GM18508 (cell line): ENCODE measurements around the gene TMOD4.

Experiments used
- ATAC-seq: cut with Tn5 transposase; IDR thresholded peaks from one replicate; pipeline ENCODE4 v1.9.1; 2021; ENCODE audit warnings: moderate number of reproducible peaks; ENCODE audit not compliant: insufficient read depth, unreplicated experiment

The TMOD4 gene

DNA sequence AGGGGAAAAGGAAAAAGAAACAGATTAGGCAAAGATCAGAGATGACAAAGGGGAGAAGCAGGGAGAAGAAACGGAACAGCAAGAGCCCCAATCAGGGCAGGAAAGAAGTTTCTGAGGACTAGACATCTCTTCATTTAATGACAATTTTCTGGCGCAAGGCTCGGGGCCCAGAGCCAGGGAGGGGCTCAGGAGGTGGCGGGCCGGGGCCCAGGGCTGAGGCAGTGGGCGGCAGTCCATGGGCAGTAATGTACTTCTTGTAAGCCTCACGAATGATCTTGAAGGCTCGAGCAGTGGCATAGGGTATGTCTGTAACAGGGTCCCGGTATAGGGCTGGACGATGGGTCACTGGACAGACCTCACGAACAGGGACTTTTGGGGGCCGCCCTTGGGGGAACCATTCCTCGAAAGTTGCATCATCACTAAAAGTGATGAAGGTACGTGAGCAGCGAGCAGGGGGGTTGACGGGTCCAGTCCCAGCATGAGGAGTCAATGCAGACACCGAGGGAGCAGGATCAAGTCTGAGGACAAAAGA, 799 bp upstream of the TMOD4 start:
- ATAC-seq: no peak

DNA sequence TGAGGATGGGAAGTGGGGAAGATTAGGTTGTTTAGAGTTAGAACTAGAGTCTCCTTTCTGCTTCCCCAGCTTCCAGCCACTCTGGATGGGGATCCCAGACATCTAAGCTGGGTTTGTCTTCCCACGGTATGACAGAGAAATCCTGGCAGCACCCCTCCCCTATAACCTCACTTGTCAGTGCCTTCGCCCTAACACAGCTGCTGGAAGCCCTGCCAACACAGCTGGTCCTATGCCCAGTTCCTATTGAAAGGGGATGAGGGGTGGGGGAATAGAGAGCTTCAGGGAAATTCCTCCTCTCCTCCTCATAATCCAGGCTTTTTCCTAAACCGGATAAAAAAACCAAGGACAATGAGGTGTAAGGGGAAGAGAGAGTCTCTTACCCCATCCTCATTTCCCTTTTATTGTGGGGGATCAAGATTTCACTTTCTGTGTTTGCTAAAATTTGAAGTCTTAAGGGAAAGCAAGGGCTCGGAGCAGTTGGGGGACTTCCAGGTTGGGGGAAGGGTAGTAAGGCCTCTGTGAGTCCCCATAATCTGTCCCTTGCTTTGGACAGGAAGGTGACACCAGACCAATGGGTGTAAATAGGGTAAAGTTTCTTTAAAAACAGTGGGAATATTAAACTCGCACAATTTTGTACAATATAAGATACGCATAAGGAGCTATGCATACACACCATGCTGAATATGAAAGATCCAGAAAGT, 590 bp downstream of the TMOD4 start:
- ATAC-seq: no peak

DNA sequence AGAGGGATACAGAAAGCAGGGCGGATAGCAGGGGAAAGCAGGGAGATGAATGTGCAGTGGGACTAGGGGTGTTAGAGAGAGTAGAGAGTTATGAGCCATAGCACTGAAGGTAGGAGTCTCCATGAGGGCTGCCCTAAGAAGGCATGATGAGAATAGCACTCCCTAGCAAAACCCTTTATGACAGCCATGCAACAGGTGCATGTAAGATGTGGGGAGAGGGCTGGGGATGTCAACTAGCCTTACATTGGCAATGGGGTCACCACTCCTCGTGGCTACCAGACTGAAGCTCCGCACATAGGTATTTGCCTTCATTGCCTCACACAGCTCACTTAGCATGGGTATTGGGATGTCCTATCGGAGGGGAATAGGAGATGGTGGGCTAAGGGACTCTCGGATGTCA, 4.6 kb downstream of the TMOD4 start:
- no peak for ATAC-seq

DNA sequence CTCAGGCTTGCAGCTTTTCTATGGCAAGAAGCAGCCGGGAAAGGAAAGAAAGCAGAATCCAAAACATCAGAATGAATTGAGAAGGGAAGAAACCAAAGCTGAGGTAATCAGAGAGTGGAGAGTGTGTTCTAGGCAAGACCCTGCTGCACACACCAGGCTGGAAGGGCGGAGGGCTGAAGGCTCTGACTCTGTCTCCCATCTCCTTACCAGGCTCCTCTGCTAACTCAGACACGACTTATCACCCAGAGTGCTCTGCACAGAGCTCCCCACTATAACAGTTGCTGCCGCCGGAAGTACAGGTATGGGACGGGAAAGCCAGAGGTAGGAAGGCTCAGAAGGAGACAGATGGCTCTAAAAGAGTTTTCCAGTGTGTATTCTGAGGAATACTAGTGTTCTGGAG, 8.7 kb downstream of the TMOD4 start:
- ATAC-seq: no peak

DNA sequence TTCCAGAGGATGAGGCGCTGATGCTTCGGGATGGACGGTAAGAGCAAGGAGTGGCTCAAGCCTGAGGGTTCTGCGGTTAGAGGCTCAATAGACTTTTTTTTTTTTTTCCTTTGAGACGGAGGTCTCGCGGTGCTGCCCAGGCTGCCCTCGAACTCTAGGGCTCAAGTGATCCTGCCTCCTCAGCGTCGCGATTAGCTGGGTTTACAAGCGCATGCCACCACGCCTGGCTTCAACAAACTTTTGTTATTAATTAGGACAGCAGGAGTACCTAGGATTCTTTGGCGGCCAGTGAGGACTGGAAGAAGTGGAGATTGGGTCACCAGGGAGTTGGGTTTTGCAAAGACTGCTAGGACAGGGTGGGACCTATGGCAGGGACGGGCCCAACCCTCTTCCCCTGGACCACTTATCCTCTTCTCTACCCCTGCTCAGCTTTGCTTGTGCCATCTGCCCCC, 9.2 kb downstream of the TMOD4 start:
- no peak for ATAC-seq

DNA sequence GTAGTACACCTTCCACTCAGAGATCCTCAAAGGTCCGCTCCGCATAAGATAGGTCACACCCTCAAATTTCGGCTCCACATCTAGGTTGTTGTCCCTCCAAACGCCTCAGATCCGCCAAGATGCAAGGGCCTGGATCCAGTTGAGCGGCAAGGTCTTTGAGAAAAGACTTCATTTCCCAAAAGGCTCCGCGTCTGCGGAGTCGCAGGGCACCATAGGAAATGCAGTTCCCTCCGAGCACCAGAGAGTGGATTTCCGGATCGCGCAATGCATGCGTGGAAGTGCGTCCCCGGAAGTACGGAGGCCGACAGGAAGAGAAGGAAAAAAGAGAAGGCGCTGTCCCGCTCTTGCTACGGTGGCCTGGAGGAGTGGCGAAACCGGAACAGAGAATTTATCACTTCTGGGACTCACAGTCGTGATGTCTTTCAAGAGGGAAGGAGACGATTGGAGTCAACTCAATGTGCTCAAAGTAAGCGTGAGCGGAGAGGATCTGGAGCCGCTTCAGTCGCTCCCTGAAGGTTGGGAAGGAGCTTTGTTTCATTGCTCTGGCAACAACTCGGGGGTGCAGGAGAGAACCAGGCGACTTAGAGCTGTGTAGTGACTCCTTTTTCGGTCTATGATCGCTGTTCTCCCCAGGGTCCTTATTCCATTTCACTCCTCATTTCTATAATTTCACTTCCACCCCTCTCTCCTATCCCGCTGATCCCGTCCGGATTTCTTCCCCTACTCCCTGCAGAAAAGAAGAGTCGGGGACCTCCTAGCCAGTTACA, 9.9 kb downstream of the TMOD4 start, which contains the start of the genes LYSMD1 and SCNM1:
TSS of gene LYSMD1 (minus strand) at position 165 of the 767 bp plus-strand sequence. CDS start 644 bp downstream, outside the sequence.
TSS of gene SCNM1 (plus strand) at position 407 of the 767 bp plus-strand sequence. CDS start at position 416, 9 bp downstream.
- peak; percentile 52 for ATAC-seq

DNA sequence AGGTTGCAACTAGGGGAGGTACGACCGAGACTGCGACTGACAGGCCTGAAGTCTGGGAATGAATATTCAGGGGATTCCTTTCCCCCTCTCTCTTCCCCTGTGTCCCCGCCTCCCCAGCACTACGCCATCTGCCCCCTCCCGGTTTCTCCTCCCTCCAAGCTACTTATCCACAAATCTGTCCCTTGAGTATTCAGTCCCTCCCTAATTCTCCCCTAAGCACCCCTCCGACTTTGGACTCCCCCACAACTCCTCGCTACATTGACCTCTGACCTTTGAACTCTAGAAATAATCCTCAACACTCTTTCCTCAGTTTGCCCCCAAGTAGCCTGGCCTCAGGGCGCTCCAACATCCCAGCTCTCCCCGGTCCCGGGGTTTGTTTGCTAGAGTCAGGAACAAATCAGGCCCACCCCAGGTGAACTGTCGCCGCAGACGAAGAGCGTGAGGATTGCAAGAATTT, 10.5 kb downstream of the TMOD4 start:
- ATAC-seq: no peak

DNA sequence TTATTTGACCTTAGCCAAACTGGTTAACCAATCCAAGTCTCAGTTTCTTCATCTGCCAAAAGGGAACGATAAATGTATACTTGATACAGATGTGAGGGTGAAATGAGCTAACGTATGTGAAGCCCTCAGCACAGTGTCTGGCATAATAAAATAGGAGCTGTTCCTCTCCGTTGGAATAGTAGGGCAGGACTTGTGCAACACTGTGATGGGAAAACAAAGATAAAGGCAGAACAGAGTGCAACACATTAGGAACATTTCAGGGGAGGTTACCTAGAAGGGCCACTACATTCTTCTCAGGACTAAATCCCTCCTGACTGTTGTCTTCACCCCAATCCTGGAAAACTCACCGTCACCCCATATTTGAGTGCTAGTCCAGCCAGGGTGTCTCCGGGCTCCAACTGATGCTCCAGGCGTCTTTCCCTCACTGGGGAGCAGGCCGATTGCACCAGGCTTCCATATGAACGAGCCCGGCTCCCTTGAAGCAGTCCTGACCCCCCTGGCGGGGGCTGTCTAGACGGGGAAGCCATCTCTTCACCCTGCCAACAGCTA, 11.0 kb downstream of the TMOD4 start:
- ATAC-seq: no peak

DNA sequence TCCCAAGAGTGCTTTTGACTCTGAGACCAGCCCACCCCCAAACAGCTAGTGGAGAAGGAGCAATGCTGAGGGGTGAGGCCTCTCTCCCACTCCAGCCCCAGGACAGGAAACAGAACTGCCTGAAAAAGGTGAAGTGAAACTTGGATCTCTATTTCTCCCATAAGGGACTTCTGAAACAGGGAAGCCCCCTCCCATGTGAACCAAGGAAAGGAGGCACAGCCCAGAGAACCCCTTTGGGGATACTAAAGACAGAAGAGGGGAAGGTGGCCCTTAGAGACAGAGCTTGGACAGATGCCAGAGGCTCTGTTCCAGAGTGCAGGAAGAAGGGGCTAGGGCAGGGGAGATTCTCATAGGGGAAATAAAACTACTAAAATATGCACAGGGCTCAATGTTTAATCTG, 16.4 kb downstream of the TMOD4 start:
- ATAC-seq: no peak

DNA sequence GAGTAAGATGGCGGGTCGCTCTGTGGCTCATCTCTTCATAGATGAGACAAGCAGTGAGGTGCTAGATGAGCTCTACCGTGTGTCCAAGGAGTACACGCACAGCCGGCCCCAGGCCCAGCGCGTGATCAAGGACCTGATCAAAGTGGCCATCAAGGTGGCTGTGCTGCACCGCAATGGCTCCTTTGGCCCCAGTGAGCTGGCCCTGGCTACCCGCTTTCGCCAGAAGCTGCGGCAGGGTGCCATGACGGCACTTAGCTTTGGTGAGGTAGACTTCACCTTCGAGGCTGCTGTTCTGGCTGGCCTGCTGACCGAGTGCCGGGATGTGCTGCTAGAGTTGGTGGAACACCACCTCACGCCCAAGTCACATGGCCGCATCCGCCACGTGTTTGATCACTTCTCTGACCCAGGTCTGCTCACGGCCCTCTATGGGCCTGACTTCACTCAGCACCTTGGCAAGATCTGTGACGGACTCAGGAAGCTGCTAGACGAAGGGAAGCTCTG, 17.0 kb downstream of the TMOD4 start:
- no peak for ATAC-seq

DNA sequence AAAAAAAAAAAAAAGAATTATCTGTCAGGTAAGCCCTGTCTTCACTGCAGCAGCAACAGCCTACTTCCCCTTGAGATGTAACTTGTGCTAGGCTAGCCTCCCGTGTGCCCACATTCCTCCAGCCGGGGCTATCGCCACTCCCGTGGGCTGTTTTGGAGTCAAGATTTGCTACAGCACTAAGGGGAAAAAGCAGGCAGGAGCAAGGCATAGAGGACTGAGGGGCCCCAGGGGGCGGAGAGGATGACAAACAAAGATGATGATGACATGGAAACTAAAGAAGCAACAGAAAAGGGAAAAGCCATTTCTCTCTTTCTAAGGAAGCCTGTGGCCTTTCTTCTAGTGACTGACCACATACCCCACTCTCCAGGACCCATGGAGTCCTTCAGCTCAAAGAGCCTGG, 17.5 kb downstream of the TMOD4 start:
- no peak for ATAC-seq

DNA sequence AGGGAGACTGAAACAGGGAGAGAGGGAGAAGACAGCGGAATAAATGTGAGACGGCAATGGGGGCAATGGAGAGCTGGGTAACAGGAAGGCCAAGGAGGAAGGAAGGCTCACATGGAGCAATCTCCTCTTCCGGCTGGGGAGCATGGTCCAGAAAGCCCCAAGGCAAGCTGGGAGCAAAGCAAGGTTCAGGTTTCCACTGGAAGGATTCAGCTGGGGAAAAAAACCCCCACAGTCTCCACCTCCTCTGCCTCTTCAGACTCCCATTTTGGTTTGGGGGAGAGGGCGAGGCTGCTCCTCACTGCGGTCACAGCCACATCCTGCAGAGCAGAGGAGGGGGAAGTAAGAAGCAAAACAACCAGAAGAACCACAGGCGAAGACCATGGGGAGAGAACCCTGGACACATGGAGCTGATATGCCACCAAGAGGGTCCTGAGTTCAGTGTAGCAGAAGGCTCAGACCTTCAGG, 18.7 kb downstream of the TMOD4 start:
- ATAC-seq: no peak

DNA sequence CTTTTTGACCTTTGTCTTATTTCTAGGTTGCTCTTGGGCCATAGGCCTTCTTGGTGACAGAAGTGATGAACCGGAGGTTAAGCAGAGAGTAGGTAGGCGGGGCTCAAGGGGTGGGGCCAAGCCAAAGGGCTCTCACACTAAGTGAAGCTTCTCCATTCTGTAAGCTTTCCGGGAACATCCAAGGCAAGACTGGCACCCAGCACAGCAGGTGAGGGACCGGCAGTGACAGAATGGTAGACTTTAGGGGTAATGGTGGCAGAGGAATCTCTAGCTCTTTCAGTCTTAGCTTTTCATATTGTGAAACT, 19.3 kb downstream of the TMOD4 start, which contains the start of gene TNFAIP8L2:
TSS of gene TNFAIP8L2 (plus strand) at position 135 of the 305 bp plus-strand sequence. CDS start 2,049 bp downstream, outside the sequence.
- no peak for ATAC-seq

DNA sequence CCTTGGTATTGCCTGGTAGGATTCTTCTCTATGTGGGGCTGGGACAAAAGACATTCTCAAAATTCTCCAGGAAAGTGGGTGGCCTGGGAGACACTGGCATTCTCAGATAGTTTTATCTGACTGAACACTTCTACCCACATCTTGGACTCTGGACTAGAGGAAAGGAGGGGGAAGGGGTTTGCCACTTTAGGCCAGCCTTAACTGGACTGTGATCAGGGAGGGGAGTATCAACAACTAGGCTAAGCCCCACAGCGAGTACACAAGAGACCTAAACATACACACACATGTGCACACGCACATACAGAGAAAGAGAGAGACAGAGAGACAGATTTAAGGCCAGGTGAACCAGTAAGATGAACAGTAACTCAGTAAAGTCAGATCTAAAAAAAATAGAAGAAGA, 28.1 kb downstream of the TMOD4 start:
- ATAC-seq: no peak

DNA sequence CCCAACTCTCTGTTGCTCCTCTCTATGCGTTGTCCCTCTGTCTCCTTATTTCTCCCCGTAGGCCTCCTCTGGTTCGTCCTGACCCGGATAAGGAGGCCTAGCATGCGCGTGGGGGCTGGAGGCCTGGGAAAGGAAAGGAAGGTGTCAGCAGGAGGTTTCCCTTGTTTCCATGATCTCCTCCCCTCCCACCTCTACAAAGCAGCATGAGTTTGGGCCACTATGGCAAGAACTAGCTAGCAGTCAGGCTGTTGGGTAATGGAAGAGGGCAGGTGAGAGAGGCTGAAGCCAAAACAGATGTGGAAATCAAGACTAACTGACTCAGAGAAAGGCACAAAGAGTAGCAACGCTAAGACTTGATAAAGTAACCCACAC, 28.7 kb downstream of the TMOD4 start:
- no peak for ATAC-seq

DNA sequence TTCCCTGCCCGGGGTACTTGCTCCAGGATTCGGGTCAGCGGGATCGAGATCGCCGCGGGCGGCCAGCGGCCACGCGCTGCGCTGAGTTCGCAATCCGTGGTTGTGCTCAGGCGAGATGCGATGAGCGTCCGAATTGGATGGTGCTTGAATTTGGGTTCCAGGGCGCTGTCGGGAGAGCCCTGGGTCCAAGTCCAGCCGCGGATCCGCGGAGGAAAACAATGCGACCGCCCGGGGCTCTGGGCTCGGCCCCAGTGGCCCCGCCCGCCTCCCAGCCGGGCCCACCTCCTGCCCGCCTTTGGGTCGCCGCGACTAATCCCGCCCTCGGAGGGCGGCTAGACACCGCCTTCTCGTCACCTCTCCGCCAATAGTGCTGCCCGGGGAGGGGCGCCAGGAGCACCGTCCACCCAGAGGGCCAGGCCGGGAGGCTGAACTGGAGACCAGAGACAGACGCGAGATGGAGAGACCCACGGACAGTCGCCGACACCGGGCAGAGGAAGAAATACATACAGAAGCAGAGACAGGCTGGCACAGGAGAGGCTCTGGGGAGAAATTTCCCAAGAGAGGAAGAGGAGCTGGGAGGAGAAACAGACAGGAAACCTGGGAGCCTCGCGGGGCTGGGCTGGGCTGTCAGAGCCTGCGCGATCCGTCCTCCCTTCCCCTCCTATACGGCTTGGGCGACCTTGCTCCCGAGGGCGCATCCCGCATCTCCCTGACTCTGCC, 29.2 kb downstream of the TMOD4 start, which contains the start of gene SEMA6C:
TSS of gene SEMA6C (minus strand) at position 220 of the 720 bp plus-strand sequence. CDS start 4,010 bp downstream, outside the sequence.
- no peak for ATAC-seq

DNA sequence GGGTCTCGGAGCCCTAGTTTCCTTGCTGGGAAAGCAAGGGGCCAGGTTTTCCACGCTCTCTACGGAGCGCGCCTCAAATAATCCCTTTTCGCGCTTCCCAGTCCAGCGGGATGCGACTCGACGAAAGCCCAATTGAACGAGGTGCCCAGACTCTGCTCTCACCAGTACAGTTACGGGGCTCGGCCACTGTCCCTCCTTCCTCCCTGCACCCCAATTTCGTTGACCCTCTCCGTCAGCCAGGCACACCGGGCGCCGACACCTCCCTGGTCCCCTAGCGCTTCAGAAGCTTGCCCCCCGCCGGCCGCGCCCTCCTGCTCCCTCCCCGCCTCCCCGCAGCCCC, 29.7 kb downstream of the TMOD4 start:
- no peak for ATAC-seq

DNA sequence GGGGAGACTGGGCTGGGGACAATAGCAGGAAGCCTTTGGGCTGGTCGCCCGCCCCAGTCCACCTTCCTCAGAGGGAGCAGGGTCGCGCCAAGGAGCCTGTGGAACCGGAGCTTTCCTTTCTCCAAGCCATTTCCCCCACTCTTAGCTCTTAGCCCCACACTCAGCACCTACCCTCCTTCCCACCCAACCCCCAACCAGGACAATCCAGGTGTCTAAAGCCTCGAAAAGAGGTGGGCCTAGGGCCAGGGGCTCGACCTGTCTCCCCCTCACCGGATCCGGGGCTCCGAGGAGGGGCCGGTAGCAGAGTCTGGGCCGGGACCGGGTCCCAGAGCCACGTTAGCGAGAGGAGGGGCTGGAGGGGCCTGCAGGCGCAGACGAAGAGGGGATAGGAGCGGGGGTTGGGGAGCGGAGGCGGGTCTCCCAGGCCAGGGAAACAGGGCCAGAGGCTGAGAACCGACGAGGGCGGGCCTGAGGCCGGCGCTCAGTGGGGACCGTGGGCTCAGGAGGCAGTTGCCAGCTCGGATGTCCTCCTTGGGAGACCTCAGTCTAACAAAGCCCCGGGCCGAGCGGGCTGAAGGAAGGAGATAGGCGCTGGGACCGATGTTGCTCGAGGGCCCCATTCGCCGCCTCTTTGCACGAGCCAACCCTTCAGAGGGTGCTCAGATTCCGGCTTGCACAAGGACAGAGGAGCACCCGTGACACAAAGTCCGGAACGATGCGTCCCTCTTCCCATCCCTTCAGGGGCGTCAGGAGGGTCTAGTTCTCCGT, 30.3 kb downstream of the TMOD4 start:
- ATAC-seq: no peak
